ENCODE measurements around the gene CADM1. TPM values are rescaled to one million over a fixed set of nuclear protein-coding genes. Genes with fewer than 3 reads are reported as not detected.
A peak's percentile ranks its signal among the peaks of the same experiment; 100 is the strongest.

CADM1 gene
- total RNA-seq, 1 donor from 2014 or later, result 65.4 TPM

GRCh38 chr11:115207916-115208315 is 296.3 kb downstream of the CADM1 start:
- no peak for DNase-seq (ENCODE audit: low read depth)

GRCh38 chr11:115207166-115207591 is 297.0 kb downstream of the CADM1 start:
- DNase-seq (ENCODE audit: low read depth), result no peak

- DNase-seq (ENCODE audit: low read depth), result no peak
Observed at GRCh38 chr11:115206365-115207022, 297.7 kb downstream of the CADM1 start.

GRCh38 chr11:115202900-115203552 is 301.2 kb downstream of the CADM1 start:
- no peak for DNase-seq (ENCODE audit: low read depth)

- no peak for DNase-seq (ENCODE audit: low read depth)
Observed at GRCh38 chr11:115202074-115202473, 302.1 kb downstream of the CADM1 start.

GRCh38 chr11:115201111-115201792 is 303.0 kb downstream of the CADM1 start:
- DNase-seq (ENCODE audit: low read depth), result peak; percentile 58

- peak; percentile 13 for DNase-seq (ENCODE audit: low read depth)
Observed at GRCh38 chr11:115199481-115200069, 304.6 kb downstream of the CADM1 start.

- DNase-seq (ENCODE audit: low read depth), result no peak
Observed at GRCh38 chr11:115198321-115198741, 305.9 kb downstream of the CADM1 start.

- DNase-seq (ENCODE audit: low read depth), result peak; percentile 32
Observed at GRCh38 chr11:115197433-115197832, 306.8 kb downstream of the CADM1 start.

- peak; percentile 21 for DNase-seq (ENCODE audit: low read depth)
Observed at GRCh38 chr11:115197031-115197430, 307.2 kb downstream of the CADM1 start.

GRCh38 chr11:115194802-115195110 is 309.5 kb downstream of the CADM1 start:
- DNase-seq (ENCODE audit: low read depth), result no peak

GRCh38 chr11:115193914-115194801 is 310.1 kb downstream of the CADM1 start:
- DNase-seq (ENCODE audit: low read depth), result no peak

- peak; percentile 29 for DNase-seq (ENCODE audit: low read depth)
Observed at GRCh38 chr11:115191761-115192160, 312.5 kb downstream of the CADM1 start.

GRCh38 chr11:115190196-115190595 is 314.0 kb downstream of the CADM1 start:
- no peak for DNase-seq (ENCODE audit: low read depth)

- no peak for DNase-seq (ENCODE audit: low read depth)
Observed at GRCh38 chr11:115188898-115189278, 315.3 kb downstream of the CADM1 start.

- no peak for DNase-seq (ENCODE audit: low read depth)
Observed at GRCh38 chr11:115188188-115188897, 315.9 kb downstream of the CADM1 start.

- no peak for DNase-seq (ENCODE audit: low read depth)
Observed at GRCh38 chr11:115185931-115186330, 318.3 kb downstream of the CADM1 start.

GRCh38 chr11:115185507-115185906 is 318.7 kb downstream of the CADM1 start:
- DNase-seq (ENCODE audit: low read depth), result no peak

GRCh38 chr11:115184901-115185300 is 319.3 kb downstream of the CADM1 start:
- DNase-seq (ENCODE audit: low read depth), result no peak

GRCh38 chr11:115183830-115184229 is 320.4 kb downstream of the CADM1 start:
- no peak for DNase-seq (ENCODE audit: low read depth)

- no peak for DNase-seq (ENCODE audit: low read depth)
Observed at GRCh38 chr11:115183136-115183535, 321.1 kb downstream of the CADM1 start.
